ENCODE measurements around the gene EHMT1.

DNA sequence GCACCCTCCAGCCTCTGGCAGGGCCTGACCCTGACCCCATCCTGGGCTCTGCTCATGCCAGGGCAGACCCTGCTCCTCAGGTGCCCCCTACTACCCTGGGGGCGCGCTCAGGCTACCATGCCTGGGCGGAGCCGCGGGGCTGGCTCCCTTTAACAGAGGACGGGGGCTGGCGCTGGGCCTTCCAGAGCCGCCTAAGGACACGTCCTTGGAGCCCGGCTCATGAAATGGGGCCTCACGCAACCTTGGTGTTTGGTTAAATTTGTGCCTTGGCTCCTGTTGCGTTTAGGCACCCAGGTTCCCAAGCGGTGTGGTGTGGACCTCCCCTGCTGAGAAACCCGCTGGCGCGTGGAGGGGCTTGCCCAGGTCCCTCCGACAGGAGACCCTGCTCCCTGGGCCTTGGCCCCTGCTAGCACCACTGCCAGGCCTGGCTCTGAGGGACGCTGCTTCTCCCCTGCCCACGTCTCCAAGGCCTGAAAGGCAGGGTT is 3.4 kb upstream of the EHMT1 start:
- TF ChIP-seq, protein P1, sequence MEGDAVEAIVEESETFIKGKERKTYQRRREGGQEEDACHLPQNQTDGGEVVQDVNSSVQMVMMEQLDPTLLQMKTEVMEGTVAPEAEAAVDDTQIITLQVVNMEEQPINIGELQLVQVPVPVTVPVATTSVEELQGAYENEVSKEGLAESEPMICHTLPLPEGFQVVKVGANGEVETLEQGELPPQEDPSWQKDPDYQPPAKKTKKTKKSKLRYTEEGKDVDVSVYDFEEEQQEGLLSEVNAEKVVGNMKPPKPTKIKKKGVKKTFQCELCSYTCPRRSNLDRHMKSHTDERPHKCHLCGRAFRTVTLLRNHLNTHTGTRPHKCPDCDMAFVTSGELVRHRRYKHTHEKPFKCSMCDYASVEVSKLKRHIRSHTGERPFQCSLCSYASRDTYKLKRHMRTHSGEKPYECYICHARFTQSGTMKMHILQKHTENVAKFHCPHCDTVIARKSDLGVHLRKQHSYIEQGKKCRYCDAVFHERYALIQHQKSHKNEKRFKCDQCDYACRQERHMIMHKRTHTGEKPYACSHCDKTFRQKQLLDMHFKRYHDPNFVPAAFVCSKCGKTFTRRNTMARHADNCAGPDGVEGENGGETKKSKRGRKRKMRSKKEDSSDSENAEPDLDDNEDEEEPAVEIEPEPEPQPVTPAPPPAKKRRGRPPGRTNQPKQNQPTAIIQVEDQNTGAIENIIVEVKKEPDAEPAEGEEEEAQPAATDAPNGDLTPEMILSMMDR (IDR thresholded peaks at IDR 0.05): no peak
- TF ChIP-seq POLR2A (IDR thresholded peaks at IDR 0.05): no peak
